WERI-Rb-1 (cell line): ENCODE measurements around the gene TMEM130.

ENCODE experiments used
- DNase-seq: peaks from one replicate; pipeline ENCODE4 v3.0.0-alpha.2; 2020
- H3K27ac ChIP-seq: fragments of 250-450 bp; sonication (Bioruptor Pico); 2 replicates; pipeline ENCODE4 v1.5.1; 2020; ENCODE audit warnings: mild to moderate bottlenecking, moderate library complexity
- H3K27me3 ChIP-seq: fragments of 250-450 bp; sonication (Bioruptor Pico); 2 replicates; pipeline ENCODE4 v1.5.1; 2021; ENCODE audit warnings: mild to moderate bottlenecking, low read depth, moderate library complexity; ENCODE audit not compliant: insufficient read depth, severe bottlenecking
- H3K36me3 ChIP-seq: fragments of 250-450 bp; sonication (Bioruptor Pico); 2 replicates; pipeline ENCODE4 v1.5.1; 2020; ENCODE audit warnings: mild to moderate bottlenecking, moderate library complexity
- H3K4me3 ChIP-seq: 2 replicates; pipeline ENCODE4 v1.5.1; 2011; ENCODE audit warnings: low read depth, mild to moderate bottlenecking, control low read depth, low read length
- H3K9me3 ChIP-seq: fragments of 250-450 bp; sonication (Bioruptor Pico); 2 replicates; pipeline ENCODE4 v1.5.1; 2021; ENCODE audit warnings: mild to moderate bottlenecking, moderate library complexity; ENCODE audit not compliant: severe bottlenecking
- TF ChIP-seq, protein P1 (sequence below): IDR thresholded peaks from 2 replicates; pipeline ENCODE4 v1.5.1; 2011; ENCODE audit warnings: low read depth, mild to moderate bottlenecking, control low read depth, inconsistent platforms, low read length

The TMEM130 gene

DNA sequence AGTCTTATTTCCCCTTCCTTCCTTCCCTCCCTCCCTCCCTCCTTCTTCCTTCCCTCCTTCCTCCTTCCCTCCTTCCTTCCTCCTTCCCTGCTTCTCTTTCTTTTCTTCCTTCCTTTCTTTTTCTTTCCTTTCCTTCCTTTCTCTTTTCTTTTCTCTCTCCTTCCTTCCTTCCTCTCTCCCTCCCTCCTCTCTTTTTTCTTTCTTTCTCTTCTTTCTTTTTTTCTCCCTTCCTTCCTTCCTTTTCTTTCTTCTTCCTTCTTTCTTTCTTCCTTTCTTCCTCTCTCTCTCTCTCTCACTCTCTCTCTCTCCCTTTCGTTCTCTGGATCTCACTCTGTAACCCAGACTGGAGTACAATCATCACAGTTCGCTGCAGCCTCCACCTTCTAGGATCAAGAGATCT is 6.2 kb downstream of the TMEM130 start:
- H3K4me3 ChIP-seq = no peak overlapping the region
- no peak for DNase-seq
- no peaks in the 10 kb centered on the region for H3K9me3 ChIP-seq
- H3K27ac ChIP-seq = no peak overlapping the region
- H3K27me3 ChIP-seq = no peaks in the 10 kb centered on the region
- H3K36me3 ChIP-seq = no peaks in the 10 kb centered on the region
- TF ChIP-seq, protein P1, sequence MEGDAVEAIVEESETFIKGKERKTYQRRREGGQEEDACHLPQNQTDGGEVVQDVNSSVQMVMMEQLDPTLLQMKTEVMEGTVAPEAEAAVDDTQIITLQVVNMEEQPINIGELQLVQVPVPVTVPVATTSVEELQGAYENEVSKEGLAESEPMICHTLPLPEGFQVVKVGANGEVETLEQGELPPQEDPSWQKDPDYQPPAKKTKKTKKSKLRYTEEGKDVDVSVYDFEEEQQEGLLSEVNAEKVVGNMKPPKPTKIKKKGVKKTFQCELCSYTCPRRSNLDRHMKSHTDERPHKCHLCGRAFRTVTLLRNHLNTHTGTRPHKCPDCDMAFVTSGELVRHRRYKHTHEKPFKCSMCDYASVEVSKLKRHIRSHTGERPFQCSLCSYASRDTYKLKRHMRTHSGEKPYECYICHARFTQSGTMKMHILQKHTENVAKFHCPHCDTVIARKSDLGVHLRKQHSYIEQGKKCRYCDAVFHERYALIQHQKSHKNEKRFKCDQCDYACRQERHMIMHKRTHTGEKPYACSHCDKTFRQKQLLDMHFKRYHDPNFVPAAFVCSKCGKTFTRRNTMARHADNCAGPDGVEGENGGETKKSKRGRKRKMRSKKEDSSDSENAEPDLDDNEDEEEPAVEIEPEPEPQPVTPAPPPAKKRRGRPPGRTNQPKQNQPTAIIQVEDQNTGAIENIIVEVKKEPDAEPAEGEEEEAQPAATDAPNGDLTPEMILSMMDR = no peak

- Histone ChIP-seq H3K27ac (peak overlapping the region; percentile 63), H3K4me3 (no peak overlapping the region; the same call in 1 of the 2 replicates), H3K36me3 (no peaks in the 10 kb centered on the region), H3K27me3 (no peaks in the 10 kb centered on the region), H3K9me3 (no peaks in the 10 kb centered on the region)
- DNase-seq = peak; percentile 59
- TF ChIP-seq, protein P1 = no peak
These were observed 6.9 kb downstream of the TMEM130 start for GRCh38 chr7:98862716-98863420.

DNA sequence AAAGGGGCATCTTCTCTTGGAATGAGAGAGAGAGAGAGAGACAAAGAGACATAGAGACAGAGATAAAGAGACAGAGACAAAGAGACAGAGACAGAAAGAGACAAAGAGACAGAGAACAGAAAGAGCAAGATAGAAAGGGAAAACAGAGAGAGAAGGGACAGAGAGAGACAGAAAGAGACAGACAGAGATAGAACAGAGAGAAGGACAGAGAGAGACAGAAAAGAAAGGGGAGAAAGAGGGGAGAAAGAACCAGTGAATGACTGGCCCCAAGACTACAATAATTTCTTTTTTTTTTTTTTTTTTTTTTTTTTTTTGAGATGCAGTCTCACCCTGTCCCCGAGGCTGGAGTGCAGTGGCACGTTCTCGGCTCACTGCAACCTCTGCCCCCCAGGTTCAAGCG is 7.6 kb downstream of the TMEM130 start:
- H3K36me3 ChIP-seq = no peaks in the 10 kb centered on the region
- peak overlapping the region; percentile 63 for H3K27ac ChIP-seq
- TF ChIP-seq, protein P1 = no peak
- no peaks in the 10 kb centered on the region for H3K27me3 ChIP-seq
- H3K9me3 ChIP-seq = no peaks in the 10 kb centered on the region
- no peak for DNase-seq
- H3K4me3 ChIP-seq = no peak overlapping the region; the same call in 1 of the 2 replicates

DNA sequence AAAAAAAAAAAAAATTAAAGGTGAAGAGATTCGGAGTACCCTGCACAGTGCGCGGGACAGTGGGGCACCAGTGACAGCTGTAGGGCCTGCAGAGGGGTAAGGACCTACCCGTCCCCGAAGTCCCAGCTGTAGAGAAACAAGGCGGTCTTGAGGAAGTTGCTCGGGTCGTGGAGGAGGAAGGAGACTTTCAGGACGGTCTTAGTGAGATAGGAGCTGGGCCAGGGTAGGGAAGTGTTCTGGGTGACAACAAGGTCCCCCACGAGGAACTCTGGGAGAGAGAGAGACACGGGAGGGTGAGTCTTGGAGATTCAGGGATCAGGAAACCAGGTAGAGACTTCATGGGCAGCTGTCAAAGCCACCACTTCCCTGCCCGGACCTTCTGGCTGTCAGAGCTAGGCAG is 9.7 kb downstream of the TMEM130 start:
- H3K36me3 ChIP-seq = no peaks in the 10 kb centered on the region; the same call in 1 of the 2 replicates
- H3K4me3 ChIP-seq = no peak overlapping the region
- DNase-seq = no peak
- H3K27me3 ChIP-seq = no peaks in the 10 kb centered on the region
- H3K27ac ChIP-seq = no peak overlapping the region
- no peaks in the 10 kb centered on the region for H3K9me3 ChIP-seq
- TF ChIP-seq, protein P1 = no peak

DNA sequence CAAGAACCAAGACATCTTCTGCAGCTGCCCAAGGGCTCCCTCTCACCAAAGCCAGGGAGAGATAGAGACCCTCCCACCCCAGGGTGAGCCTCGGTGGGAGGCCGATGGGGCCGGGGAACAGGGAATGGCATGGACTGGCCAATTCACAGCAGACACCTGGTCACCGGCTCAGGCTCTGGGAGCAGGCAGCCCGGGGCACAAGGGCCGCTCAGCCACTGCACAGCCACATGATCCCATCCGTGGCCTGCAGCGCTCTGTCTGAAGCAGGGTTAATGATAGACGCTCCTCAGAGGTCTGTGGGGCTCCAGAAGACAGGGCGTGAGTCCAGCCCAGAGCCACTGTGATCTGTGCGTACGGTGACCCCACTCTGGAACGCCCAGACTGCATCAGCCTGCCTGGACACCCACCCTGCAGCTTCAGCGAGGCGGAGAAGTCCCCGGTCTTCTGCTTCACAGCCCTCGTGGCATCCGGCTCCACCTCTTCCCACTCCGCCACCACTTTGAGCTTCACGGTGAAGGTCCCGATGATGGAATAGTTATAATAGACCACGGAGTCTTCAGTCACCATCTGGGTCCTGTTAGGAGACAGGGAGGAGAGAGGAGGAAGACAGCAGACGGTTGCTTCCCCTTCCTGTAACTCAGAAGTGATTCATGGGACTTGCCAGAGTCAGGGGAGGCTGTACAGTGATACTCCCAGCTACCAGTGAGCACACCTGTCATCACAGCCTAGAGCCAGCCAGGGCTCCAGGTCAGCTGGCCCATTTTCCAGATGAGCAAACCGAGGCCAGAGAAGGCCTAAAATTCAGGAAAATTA is 14.0 kb downstream of the TMEM130 start:
- Histone ChIP-seq H3K9me3 (no peaks in the 10 kb centered on the region), H3K4me3 (no peak overlapping the region), H3K27me3 (no peaks in the 10 kb centered on the region), H3K27ac (no peak overlapping the region), H3K36me3 (no peaks in the 10 kb centered on the region; the same call in 1 of the 2 replicates)
- TF ChIP-seq, protein P1 = no peak
- DNase-seq = no peak
